Neuronal stem cell (in vitro differentiated cells): Measurements from ENCODE around the gene LYPD5.

Source experiments
- DNase-seq: peaks from one replicate; pipeline ENCODE4 v3.0.0-alpha.2; 2013; ENCODE audit warnings: low spot score
- H2AFZ ChIP-seq: one replicate; pipeline ENCODE4 v1.6.1; 2013; ENCODE audit warnings: mild to moderate bottlenecking, low read length, inconsistent platforms
- H2AK5ac ChIP-seq: 2 replicates; pipeline ENCODE4 v1.6.1; 2013; ENCODE audit warnings: low read depth, mild to moderate bottlenecking, inconsistent platforms, low read length, moderate library complexity, mixed read lengths
- H2BK120ac ChIP-seq: 2 replicates; pipeline ENCODE4 v1.6.1; 2013; ENCODE audit warnings: low read depth, mild to moderate bottlenecking, inconsistent platforms, low read length, moderate library complexity, mixed read lengths
- H2BK12ac ChIP-seq: one replicate; pipeline ENCODE4 v1.6.1; 2013; ENCODE audit warnings: low read length, inconsistent platforms
- H2BK15ac ChIP-seq: 2 replicates; pipeline ENCODE4 v1.6.1; 2013; ENCODE audit warnings: mild to moderate bottlenecking, low read length, inconsistent platforms, mixed read lengths
- H2BK5ac ChIP-seq: one replicate; pipeline ENCODE4 v1.6.1; 2013; ENCODE audit warnings: inconsistent platforms, mild to moderate bottlenecking, low read length, moderate library complexity
- H3K14ac ChIP-seq: one replicate; pipeline ENCODE4 v1.6.1; 2013; ENCODE audit warnings: low read length, inconsistent platforms
- H3K18ac ChIP-seq: 2 replicates; pipeline ENCODE4 v1.6.1; 2013; ENCODE audit warnings: low read length, inconsistent platforms
- H3K23ac ChIP-seq: 2 replicates; pipeline ENCODE4 v1.6.1; 2013; ENCODE audit warnings: low read depth, mild to moderate bottlenecking, mixed read lengths, low read length, inconsistent platforms; ENCODE audit not compliant: poor library complexity
- H3K27ac ChIP-seq: replicated peaks from 3 replicates; pipeline ENCODE4 v1.5.1; 2013; ENCODE audit warnings: low read length, inconsistent platforms
- H3K27me3 ChIP-seq, 3 experiments: 2 replicates each; pipeline ENCODE4 v1.6.1; 2013; ENCODE audit warnings: low read length in 3 of 3, mild to moderate bottlenecking in 2 of 3, inconsistent platforms in 1 of 3, low read depth in 1 of 3, mixed read lengths in 1 of 3, moderate library complexity in 1 of 3; ENCODE audit not compliant: control insufficient read depth in 3 of 3, insufficient read depth in 3 of 3
- H3K36me3 ChIP-seq, 2 donors: replicated peaks in 1 of 2; 2 replicates each; pipeline ENCODE4 v1.6.1; 2013; ENCODE audit warnings: low read length in 2 of 2; ENCODE audit not compliant: control insufficient read depth in 2 of 2, insufficient read depth in 2 of 2
- H3K4ac ChIP-seq: 2 replicates; pipeline ENCODE4 v1.6.1; 2013; ENCODE audit warnings: inconsistent platforms, mild to moderate bottlenecking, low read length, moderate library complexity
- H3K4me1 ChIP-seq, 2 donors: 1 replicate in 1 of 2; 2 replicates in 1 of 2; pipeline ENCODE4 v1.6.1; 2013; ENCODE audit warnings: low read length in 2 of 2, low read depth in 1 of 2; ENCODE audit not compliant: control insufficient read depth in 2 of 2, insufficient read depth in 1 of 2
- H3K4me2 ChIP-seq: one replicate; pipeline ENCODE4 v1.6.1; 2013; ENCODE audit warnings: mild to moderate bottlenecking, low read length, inconsistent platforms; ENCODE audit not compliant: insufficient read depth, poor library complexity, severe bottlenecking
- H3K4me3 ChIP-seq, 2 donors: 2 replicates each; pipeline ENCODE4 v1.5.1; 2013; ENCODE audit warnings: low read length in 2 of 2, mild to moderate bottlenecking in 2 of 2, inconsistent platforms in 1 of 2, moderate library complexity in 1 of 2
- H3K79me1 ChIP-seq: one replicate; pipeline ENCODE4 v1.6.1; 2013; ENCODE audit warnings: low read depth, mild to moderate bottlenecking, inconsistent platforms, low read length, moderate library complexity
- H3K9ac ChIP-seq: one replicate; pipeline ENCODE4 v1.6.1; 2013; ENCODE audit warnings: mild to moderate bottlenecking, low read depth, low read length, inconsistent platforms; ENCODE audit not compliant: poor library complexity
- H3K9me3 ChIP-seq, 2 donors: replicated peaks in 1 of 2; 2 replicates each; pipeline versions ENCODE3 to v1.6.1; 2013; ENCODE audit warnings: low read length in 2 of 2, mild to moderate bottlenecking in 2 of 2, inconsistent platforms in 1 of 2, low read depth in 1 of 2, mixed read lengths in 1 of 2, moderate library complexity in 1 of 2; ENCODE audit not compliant: control insufficient read depth in 2 of 2, insufficient read depth in 1 of 2
- H4K8ac ChIP-seq: one replicate; pipeline ENCODE4 v1.6.1; 2013; ENCODE audit warnings: low read depth, mild to moderate bottlenecking, inconsistent platforms, low read length, moderate library complexity
- H4K91ac ChIP-seq: one replicate; pipeline ENCODE4 v1.6.1; 2013; ENCODE audit warnings: low read length, low read depth, mild to moderate bottlenecking, inconsistent platforms; ENCODE audit not compliant: poor library complexity
- WGBS, 2 donors: extraction: QIAGEN DNeasy Blood & Tissue Kit; methylation state at CpG; one replicate each; pipeline ENCODE4 v1.1.7; 2013; ENCODE audit warnings: missing lambda C conversion rate in 2 of 2, mixed read lengths in 1 of 2; ENCODE audit not compliant: insufficient read length in 2 of 2, insufficient replicate concordance in 1 of 2; ENCODE audit errors: extremely low coverage in 2 of 2; 5-methylcytosine and 5-hydroxymethylcytosine counted together

The LYPD5 gene

DNA sequence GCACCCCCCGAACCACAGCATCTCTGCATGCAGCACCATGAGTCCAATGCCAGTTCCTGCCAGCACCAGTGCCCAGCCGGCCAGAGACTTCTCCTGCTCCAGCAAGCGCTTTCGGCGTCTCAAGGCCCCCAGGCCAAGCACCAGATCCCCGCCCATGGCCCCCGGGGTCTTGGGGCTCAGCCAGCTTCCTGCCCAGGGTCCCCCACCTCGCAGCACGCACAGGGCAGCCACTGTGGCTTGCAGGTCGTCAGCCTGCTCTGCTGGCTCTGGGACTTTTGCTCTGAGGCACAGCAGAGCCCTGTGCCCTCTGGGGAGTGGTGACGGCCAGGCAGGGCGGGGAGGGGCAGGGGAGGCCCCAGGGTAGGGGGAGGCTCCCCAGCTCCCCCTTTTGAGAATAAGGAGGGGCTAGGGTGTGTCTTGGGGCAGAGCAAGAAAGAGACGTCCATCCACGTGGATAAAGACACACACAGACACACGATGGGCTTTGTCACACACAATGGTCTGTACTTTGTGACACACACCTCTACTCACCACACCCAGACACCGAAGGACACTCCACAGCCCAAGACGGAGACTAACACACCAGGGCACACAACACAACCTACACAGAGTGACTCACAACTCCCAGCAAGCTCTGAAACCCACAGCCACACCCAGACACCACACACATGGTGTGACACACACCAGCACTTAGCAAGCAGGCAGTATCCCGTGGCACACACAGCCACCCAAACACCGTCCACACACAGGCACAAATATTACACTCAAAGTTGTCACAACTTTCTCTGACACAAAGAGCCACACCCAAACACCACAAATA is 21.3 kb downstream of the LYPD5 start, which contains the start of gene KCNN4:
TSS of gene KCNN4 (minus strand) at position 268 of the 820 bp plus-strand sequence. CDS start at position 156, 112 bp downstream.
- no peak within 1 kb of the TSS for H3K4me2 ChIP-seq
- H3K4ac ChIP-seq, result no peak within 1 kb of the TSS
- peaks cover 0 to 5% (median 3%) of the 10 kb centered on the region in 3 experiments for H3K27me3 ChIP-seq
- no CpG with 5 or more reads among the region's 19 CpGs for WGBS, 2 donors
- peak within 1 kb of the TSS; percentile 74 for H2AFZ ChIP-seq
- peak within 1 kb of the TSS; percentile 41 for H2BK120ac ChIP-seq
- no peak within 1 kb of the TSS for H3K27ac ChIP-seq
- H3K79me1 ChIP-seq, result peaks cover 1% of the 10 kb centered on the region
- no peak within 1 kb of the TSS for H3K4me3 ChIP-seq
- no peak within 1 kb of the TSS for H4K8ac ChIP-seq
- H3K36me3 ChIP-seq, result no peaks in the 10 kb centered on the region
- no peak within 1 kb of the TSS for H3K9ac ChIP-seq
- H2BK12ac ChIP-seq, result no peak within 1 kb of the TSS
- peak within 1 kb of the TSS; percentile 62 for H2BK15ac ChIP-seq
- no peak within 1 kb of the TSS for H4K91ac ChIP-seq
- no peak within 1 kb of the TSS for H2BK5ac ChIP-seq
- H3K23ac ChIP-seq, result no peak within 1 kb of the TSS
- DNase-seq, result no peak
- H3K9me3 ChIP-seq, result no peaks in the 10 kb centered on the region
- H3K14ac ChIP-seq, result no peak within 1 kb of the TSS
- H2AK5ac ChIP-seq, result peak within 1 kb of the TSS; percentile 72
- H3K4me1 ChIP-seq, result peaks cover 3 to 13% of the 10 kb centered on the region in 2 donors
- peak within 1 kb of the TSS; percentile 20 for H3K18ac ChIP-seq

GRCh38 chr19:43779820-43780219 is 22.4 kb downstream of the LYPD5 start:
- Histone ChIP-seq H3K79me1 (peaks cover 1% of the 10 kb centered on the region), H2BK15ac (no peak overlapping the region), H2BK12ac (no peak overlapping the region), H3K9ac (no peak overlapping the region), H3K4me3 (no peak overlapping the region), H4K91ac (no peak overlapping the region), H3K9me3 (no peaks in the 10 kb centered on the region), H3K27ac (no peak overlapping the region), H3K4me2 (no peak overlapping the region), H3K14ac (no peak overlapping the region), H3K4ac (no peak overlapping the region), H2BK5ac (no peak overlapping the region), H3K18ac (peak overlapping the region; percentile 19), H4K8ac (no peak overlapping the region), H2AK5ac (peak overlapping the region; percentile 72), H3K36me3 (no peaks in the 10 kb centered on the region), H2BK120ac (no peak overlapping the region), H3K27me3 (peaks cover 0 to 16% (median 12%) of the 10 kb centered on the region in 3 experiments), H3K23ac (no peak overlapping the region), H3K4me1 (peaks cover 3 to 11% of the 10 kb centered on the region in 2 donors), H2AFZ (no peak overlapping the region)
- WGBS, 2 donors, result no CpG with 5 or more reads among the region's 3 CpGs
- no peak for DNase-seq

DNA sequence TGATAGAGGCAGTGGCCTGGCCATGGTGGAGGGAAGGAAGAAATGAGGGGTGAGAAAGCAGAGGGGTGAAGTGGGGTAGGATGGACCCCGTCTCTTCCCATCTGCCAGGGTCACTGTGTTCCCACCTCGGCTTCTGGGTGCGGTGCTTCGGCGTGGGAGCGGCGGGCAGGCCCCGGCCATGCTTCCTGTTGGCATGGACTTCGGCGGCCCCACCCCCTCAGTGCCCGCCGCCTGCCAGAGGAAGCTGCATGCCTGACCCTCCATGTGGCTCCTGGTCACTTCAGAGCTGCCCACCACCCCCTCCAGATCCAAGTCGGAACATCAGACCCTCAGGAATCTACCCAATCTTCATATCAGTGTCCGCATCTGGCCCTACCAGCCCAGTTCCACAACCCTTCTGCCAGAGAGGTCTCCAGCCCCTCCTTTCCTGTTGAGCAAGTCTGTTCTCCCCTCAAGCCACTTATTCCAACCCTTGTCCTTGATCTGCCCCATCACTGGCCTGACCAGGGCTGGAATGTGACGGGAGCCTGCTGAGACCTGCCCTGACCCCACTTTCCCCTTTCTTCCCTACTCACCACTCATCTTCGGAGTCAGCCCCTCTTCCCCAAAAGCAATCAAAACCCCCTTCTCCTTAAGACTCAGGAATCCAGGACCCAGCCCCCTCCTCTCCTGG is 23.0 kb downstream of the LYPD5 start:
- Histone ChIP-seq H3K4ac (no peak overlapping the region), H2BK120ac (peak overlapping the region; percentile 36), H3K27ac (no peak overlapping the region), H3K14ac (peak overlapping the region; percentile 3), H4K8ac (no peak overlapping the region), H2AFZ (no peak overlapping the region), H4K91ac (no peak overlapping the region), H3K9ac (no peak overlapping the region), H2BK15ac (no peak overlapping the region), H3K4me3 (no peak overlapping the region), H2BK5ac (no peak overlapping the region), H3K18ac (peak overlapping the region; percentile 19), H2AK5ac (peak overlapping the region; percentile 81), H3K4me1 (peaks cover 6 to 12% of the 10 kb centered on the region in 2 donors), H3K23ac (peak overlapping the region; percentile 43), H2BK12ac (peak overlapping the region; percentile 16), H3K79me1 (peaks cover 1% of the 10 kb centered on the region), H3K4me2 (no peak overlapping the region), H3K9me3 (no peaks in the 10 kb centered on the region), H3K27me3 (peaks cover under 1 to 22% (median 17%) of the 10 kb centered on the region in 3 experiments), H3K36me3 (no peaks in the 10 kb centered on the region)
- no CpG with 5 or more reads among the region's 16 CpGs for WGBS, 2 donors
- DNase-seq, result no peak

DNA sequence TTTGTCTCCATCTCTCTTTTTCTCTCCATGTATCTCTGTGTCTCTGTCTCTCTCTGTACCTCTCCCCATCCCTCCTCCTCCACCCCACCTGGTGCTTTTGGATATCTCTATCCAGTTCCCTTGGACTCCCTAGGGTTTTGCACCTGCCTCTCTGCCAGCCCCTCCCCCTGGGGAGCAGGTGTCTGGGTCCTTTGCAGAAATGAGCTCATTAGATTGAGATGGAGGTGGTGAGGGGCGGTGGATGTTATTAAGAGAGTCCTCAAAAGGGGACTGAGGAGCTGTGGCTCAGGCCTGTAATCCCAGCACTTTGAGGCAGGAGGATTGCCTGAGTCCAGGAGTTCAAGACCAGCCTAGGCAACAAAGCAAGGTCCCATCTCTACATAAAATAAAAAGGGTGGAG is 23.6 kb downstream of the LYPD5 start:
- H2BK15ac ChIP-seq, result no peak overlapping the region
- no peak overlapping the region for H3K4me3 ChIP-seq
- H3K4me1 ChIP-seq, result peaks cover 12 to 15% of the 10 kb centered on the region in 2 donors
- no peak overlapping the region for H3K27ac ChIP-seq
- H4K8ac ChIP-seq, result no peak overlapping the region
- H2AK5ac ChIP-seq, result no peak overlapping the region
- H3K4ac ChIP-seq, result no peak overlapping the region
- no peak overlapping the region for H3K23ac ChIP-seq
- H3K27me3 ChIP-seq, result peaks cover 3 to 28% (median 23%) of the 10 kb centered on the region in 3 experiments
- H3K9ac ChIP-seq, result no peak overlapping the region
- H3K79me1 ChIP-seq, result peaks cover 1% of the 10 kb centered on the region
- H3K18ac ChIP-seq, result no peak overlapping the region
- no peak overlapping the region for H3K14ac ChIP-seq
- no CpG with 5 or more reads among the region's 1 CpG for WGBS, 2 donors
- H3K36me3 ChIP-seq, result no peaks in the 10 kb centered on the region
- H3K4me2 ChIP-seq, result no peak overlapping the region
- no peak overlapping the region for H2BK120ac ChIP-seq
- no peak for DNase-seq
- no peak overlapping the region for H2BK12ac ChIP-seq
- H3K9me3 ChIP-seq, result peaks cover 0 to 1% of the 10 kb centered on the region in 2 donors
- H2BK5ac ChIP-seq, result no peak overlapping the region
- no peak overlapping the region for H2AFZ ChIP-seq
- no peak overlapping the region for H4K91ac ChIP-seq
